ENCODE results near the gene LCE3C.
"Not testable (repeated sequence)": the region's sequence is repeated elsewhere in the genome, so short reads cannot be mapped to it uniquely, and the experiment has no call there.

Gene LCE3C

DNA sequence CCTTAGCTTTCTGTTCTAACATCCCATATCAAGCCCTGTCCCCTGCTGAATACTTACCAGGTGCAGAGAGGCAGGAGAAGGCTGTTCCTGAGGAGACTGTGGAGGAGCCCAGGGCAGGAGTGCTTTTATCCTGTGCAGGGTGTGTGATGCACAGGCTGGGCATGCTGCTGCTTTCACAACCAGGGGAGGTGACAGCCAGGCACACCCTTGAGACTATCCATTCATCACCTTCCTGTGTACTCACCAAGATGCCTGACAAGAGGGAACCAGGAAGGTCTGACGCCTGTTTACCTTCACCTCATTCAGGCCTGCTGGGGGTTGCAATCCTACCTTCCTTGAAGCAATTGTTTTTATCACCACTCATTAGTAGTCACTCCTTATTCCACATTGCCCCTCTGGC, 33.4 kb upstream of the LCE3C start, which contains the start of gene LCE3E:
TSS of gene LCE3E (minus strand) at position 100 of the 400 bp plus-strand sequence. CDS start 572 bp downstream, outside the sequence.
- Histone ChIP-seq H3K36me3 (ENCODE audit: insufficient read depth, low read length) (no peaks in the 10 kb centered on the region), H3K4me1 (ENCODE audit: insufficient read depth, low read length, severe bottlenecking) (no peaks in the 10 kb centered on the region), H3K9me3 (ENCODE audit: low read length) (no peaks in the 10 kb centered on the region), H3K27me3 (ENCODE audit: insufficient read depth, low read length) (no peaks in the 10 kb centered on the region), H3K4me3 (ENCODE audit: low read depth, low read length, poor library complexity, severe bottlenecking) (no peak within 1 kb of the TSS), H3K9me2 (ENCODE audit: low read depth, low read length) (no peaks in the 10 kb centered on the region), H2AFZ (ENCODE audit: low read length) (no peak within 1 kb of the TSS), H3K27ac (ENCODE audit: low read depth, low read length, poor library complexity, severe bottlenecking) (no peak within 1 kb of the TSS), H3K9ac (ENCODE audit: low read length) (no peak within 1 kb of the TSS), H4K20me1 (ENCODE audit: insufficient read depth, low read length) (no peaks in the 10 kb centered on the region), H3K79me2 (ENCODE audit: insufficient read depth, low read length) (no peaks in the 10 kb centered on the region), H3F3A (ENCODE audit: insufficient read depth, low read length) (no peaks in the 10 kb centered on the region), H3K4me2 (ENCODE audit: low read length) (no peak within 1 kb of the TSS)
- TF ChIP-seq EZH2 (IDR thresholded peaks at IDR 0.05; ENCODE audit: borderline replicate concordance, low read length), result no peak
- TF ChIP-seq, protein P1, sequence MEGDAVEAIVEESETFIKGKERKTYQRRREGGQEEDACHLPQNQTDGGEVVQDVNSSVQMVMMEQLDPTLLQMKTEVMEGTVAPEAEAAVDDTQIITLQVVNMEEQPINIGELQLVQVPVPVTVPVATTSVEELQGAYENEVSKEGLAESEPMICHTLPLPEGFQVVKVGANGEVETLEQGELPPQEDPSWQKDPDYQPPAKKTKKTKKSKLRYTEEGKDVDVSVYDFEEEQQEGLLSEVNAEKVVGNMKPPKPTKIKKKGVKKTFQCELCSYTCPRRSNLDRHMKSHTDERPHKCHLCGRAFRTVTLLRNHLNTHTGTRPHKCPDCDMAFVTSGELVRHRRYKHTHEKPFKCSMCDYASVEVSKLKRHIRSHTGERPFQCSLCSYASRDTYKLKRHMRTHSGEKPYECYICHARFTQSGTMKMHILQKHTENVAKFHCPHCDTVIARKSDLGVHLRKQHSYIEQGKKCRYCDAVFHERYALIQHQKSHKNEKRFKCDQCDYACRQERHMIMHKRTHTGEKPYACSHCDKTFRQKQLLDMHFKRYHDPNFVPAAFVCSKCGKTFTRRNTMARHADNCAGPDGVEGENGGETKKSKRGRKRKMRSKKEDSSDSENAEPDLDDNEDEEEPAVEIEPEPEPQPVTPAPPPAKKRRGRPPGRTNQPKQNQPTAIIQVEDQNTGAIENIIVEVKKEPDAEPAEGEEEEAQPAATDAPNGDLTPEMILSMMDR (IDR thresholded peaks at IDR 0.05; ENCODE audit: low read length), result no peak

DNA sequence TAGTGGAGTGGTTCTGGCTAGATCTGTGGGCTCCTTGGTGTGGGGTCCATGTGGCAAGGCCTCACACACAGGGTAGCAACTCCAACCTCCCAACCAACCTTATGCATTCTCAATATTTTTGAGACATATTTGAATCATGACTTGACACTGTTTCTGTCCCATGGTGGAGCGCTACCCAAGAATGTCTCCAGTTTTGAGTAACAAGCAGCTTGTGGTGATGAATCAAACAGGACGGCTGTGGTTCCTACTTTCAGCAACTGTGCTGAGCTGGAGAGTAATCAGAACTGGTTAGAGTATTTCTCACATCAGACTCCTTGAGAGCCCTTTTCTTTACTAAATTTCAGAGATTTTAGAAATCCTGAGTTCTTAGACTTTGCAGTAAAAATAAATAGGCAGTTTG, 22.9 kb upstream of the LCE3C start:
- Histone ChIP-seq H3K27me3 (ENCODE audit: insufficient read depth, low read length) (no peaks in the 10 kb centered on the region), H3K79me2 (ENCODE audit: insufficient read depth, low read length) (no peaks in the 10 kb centered on the region), H3K36me3 (ENCODE audit: insufficient read depth, low read length) (no peaks in the 10 kb centered on the region), H4K20me1 (ENCODE audit: insufficient read depth, low read length) (no peaks in the 10 kb centered on the region), H3K9ac (ENCODE audit: low read length) (no peak overlapping the region), H2AFZ (ENCODE audit: low read length) (no peak overlapping the region), H3K9me2 (ENCODE audit: low read depth, low read length) (no peaks in the 10 kb centered on the region), H3K4me2 (ENCODE audit: low read length) (no peak overlapping the region), H3K9me3 (ENCODE audit: low read length) (no peaks in the 10 kb centered on the region), H3K27ac (ENCODE audit: low read depth, low read length, poor library complexity, severe bottlenecking) (no peak overlapping the region), H3K4me1 (ENCODE audit: insufficient read depth, low read length, severe bottlenecking) (no peaks in the 10 kb centered on the region), H3K4me3 (ENCODE audit: low read depth, low read length, poor library complexity, severe bottlenecking) (no peak overlapping the region), H3F3A (ENCODE audit: insufficient read depth, low read length) (no peaks in the 10 kb centered on the region)
- TF ChIP-seq, protein P1 (IDR thresholded peaks at IDR 0.05; ENCODE audit: low read length), result no peak
- no peak for TF ChIP-seq EZH2 (IDR thresholded peaks at IDR 0.05; ENCODE audit: borderline replicate concordance, low read length)

DNA sequence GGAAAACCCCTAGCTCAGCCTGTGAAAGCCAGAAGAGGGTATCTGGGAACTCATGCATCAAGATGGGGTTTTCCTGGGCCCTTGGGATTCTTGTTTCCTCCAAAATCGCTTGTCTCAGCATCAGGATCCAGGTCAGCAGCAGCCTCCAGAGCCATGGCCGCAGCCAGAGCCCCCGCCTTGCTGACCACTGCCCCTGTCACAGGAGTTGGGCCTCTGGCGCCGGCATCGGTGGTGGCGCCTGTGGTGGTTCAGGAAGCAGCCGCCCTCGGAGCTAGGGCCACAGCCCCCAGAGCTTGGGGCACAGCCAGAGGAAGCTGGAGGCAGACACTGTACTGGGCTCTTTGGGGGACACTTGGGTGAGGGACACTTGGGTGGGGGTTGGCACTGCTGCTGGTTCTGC, 20.5 kb upstream of the LCE3C start:
- H3K4me2 ChIP-seq (ENCODE audit: low read length); H2AFZ ChIP-seq (ENCODE audit: low read length); H4K20me1 ChIP-seq (ENCODE audit: insufficient read depth, low read length); H3K4me1 ChIP-seq (ENCODE audit: insufficient read depth, low read length, severe bottlenecking); H3K36me3 ChIP-seq (ENCODE audit: insufficient read depth, low read length); H3K79me2 ChIP-seq (ENCODE audit: insufficient read depth, low read length); H3K4me3 ChIP-seq (ENCODE audit: low read depth, low read length, poor library complexity, severe bottlenecking); H3K27ac ChIP-seq (ENCODE audit: low read depth, low read length, poor library complexity, severe bottlenecking); H3K9ac ChIP-seq (ENCODE audit: low read length); H3K27me3 ChIP-seq (ENCODE audit: insufficient read depth, low read length); H3K9me3 ChIP-seq (ENCODE audit: low read length); H3K9me2 ChIP-seq (ENCODE audit: low read depth, low read length); H3F3A ChIP-seq (ENCODE audit: insufficient read depth, low read length): not testable (repeated sequence)

DNA sequence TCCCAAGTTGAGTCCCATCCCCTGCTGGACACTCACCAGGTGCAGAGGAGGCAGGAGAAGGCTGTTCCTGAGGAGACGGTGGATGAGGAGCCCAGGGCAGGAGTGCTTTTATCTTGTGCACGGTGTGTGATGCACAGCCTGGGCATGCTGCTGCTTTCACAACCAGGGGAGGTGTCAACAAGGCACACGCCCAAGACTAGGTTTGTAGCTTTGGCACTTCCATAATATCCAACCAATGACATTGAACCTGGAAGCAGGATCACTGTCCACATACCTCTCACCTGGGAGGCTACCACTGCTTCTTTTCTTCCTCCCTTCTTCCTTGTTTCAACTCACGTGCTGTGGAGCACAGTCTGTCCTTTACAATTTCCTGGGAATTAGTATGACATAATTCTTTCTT, 19.6 kb upstream of the LCE3C start, which contains the start of gene LCE3D:
TSS of gene LCE3D (minus strand) at position 84 of the 400 bp plus-strand sequence. CDS start 580 bp downstream, outside the sequence.
- Histone ChIP-seq H3K27me3 (ENCODE audit: insufficient read depth, low read length) (no peaks in the 10 kb centered on the region), H3K9me2 (ENCODE audit: low read depth, low read length) (no peaks in the 10 kb centered on the region), H3K4me3 (ENCODE audit: low read depth, low read length, poor library complexity, severe bottlenecking) (no peak within 1 kb of the TSS), H3K4me2 (ENCODE audit: low read length) (no peak within 1 kb of the TSS), H3K9ac (ENCODE audit: low read length) (no peak within 1 kb of the TSS), H3K79me2 (ENCODE audit: insufficient read depth, low read length) (no peaks in the 10 kb centered on the region), H3K9me3 (ENCODE audit: low read length) (no peaks in the 10 kb centered on the region), H3K4me1 (ENCODE audit: insufficient read depth, low read length, severe bottlenecking) (no peaks in the 10 kb centered on the region), H3K27ac (ENCODE audit: low read depth, low read length, poor library complexity, severe bottlenecking) (no peak within 1 kb of the TSS), H3F3A (ENCODE audit: insufficient read depth, low read length) (no peaks in the 10 kb centered on the region), H3K36me3 (ENCODE audit: insufficient read depth, low read length) (no peaks in the 10 kb centered on the region), H2AFZ (ENCODE audit: low read length) (no peak within 1 kb of the TSS), H4K20me1 (ENCODE audit: insufficient read depth, low read length) (no peaks in the 10 kb centered on the region)
- no peak for TF ChIP-seq EZH2 (IDR thresholded peaks at IDR 0.05; ENCODE audit: borderline replicate concordance, low read length)
- TF ChIP-seq, protein P1 (IDR thresholded peaks at IDR 0.05; ENCODE audit: low read length), result no peak

Data from OCI-LY1 (cell line).